IPS-18c (cell line): ENCODE results near the gene WFIKKN1.

Source experiments
- H3K4me3 ChIP-seq: 2 replicates; pipeline ENCODE4 v1.7.0; 2013; ENCODE audit warnings: low read depth, mild to moderate bottlenecking, low read length, moderate library complexity; ENCODE audit not compliant: insufficient read depth
- H3K9me3 ChIP-seq: one replicate; pipeline ENCODE4 v1.6.1; 2013; ENCODE audit warnings: mild to moderate bottlenecking, low read length, moderate library complexity; ENCODE audit not compliant: control insufficient read depth, insufficient read depth

Gene WFIKKN1, protein sequence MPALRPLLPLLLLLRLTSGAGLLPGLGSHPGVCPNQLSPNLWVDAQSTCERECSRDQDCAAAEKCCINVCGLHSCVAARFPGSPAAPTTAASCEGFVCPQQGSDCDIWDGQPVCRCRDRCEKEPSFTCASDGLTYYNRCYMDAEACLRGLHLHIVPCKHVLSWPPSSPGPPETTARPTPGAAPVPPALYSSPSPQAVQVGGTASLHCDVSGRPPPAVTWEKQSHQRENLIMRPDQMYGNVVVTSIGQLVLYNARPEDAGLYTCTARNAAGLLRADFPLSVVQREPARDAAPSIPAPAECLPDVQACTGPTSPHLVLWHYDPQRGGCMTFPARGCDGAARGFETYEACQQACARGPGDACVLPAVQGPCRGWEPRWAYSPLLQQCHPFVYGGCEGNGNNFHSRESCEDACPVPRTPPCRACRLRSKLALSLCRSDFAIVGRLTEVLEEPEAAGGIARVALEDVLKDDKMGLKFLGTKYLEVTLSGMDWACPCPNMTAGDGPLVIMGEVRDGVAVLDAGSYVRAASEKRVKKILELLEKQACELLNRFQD

DNA sequence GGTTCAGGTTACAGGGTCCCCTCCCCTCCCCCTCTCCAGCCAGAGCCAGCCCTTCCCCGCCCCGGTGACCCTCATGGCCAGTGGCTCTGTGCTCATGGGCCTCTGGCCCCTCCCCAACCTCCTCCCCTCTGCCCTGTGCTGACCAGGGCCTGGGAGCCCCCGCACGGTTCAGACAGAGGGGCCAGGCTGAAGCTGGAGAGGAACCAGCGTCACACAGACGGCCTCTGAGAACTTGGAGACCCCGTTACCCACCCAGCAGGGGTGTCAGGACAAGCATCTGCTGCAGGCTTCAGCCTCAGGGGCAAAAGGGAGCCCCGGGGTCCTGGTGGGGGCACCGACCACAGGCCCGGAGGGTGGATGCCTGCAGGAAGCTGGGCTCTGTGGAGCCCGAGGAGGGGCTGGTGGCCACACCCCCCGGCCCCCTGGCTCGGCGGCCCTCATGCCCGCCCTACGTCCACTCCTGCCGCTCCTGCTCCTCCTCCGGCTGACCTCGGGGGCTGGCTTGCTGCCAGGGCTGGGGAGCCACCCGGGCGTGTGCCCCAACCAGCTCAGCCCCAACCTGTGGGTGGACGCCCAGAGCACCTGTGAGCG lies at the start of gene WFIKKN1:
Gene WFIKKN1, plus strand, starts transcription at position 171 of the 591 bp plus-strand sequence. Its CDS starts 269 bp downstream, at position 440.
- Histone ChIP-seq H3K4me3 (peak within 1 kb of the TSS; percentile 48), H3K9me3 (no peaks in the 10 kb centered on the region)

GRCh38 chr16:582218-582613 lies 48.6 kb upstream of the WFIKKN1 start:
- no peak overlapping the region for H3K4me3 ChIP-seq

DNA sequence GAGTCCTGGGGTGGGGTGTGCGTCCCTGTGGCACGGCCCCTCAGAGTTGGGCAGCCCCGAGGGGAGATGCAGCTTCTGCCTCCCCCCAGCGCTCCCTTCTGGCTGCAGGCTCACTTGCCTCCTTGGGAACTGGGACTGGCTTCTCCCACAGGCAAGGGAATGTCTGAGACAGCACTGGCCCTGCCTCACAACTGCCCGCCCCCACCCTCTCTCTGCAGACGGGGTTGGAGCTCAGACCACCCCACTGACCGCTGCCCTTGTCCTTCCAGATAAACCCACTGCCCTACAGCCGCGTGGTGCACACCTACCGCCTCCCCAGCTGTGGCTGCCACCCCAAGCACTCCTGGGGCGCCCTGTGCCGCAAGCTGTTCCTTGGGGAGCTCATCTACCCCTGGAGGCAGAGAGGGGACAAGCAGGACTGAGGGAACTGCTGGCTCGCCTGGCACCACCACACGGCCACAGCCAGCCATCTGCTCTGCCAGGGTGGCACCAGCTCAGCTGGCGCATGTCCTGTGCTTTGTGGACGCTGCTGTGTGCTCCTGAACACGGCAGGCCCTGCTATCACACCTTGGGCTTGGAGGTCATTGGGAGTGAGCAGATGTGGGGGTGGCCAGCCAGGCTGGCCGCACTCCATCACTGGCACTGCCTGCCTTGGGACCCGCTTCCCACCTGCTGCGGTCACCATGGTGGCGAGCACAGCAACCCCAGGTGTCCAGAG lies 48.0 kb upstream of the WFIKKN1 start:
- H3K4me3 ChIP-seq = no peak overlapping the region

More at GRCh38 chr16:582218-582613, 48.6 kb upstream of the WFIKKN1 start:
- no peaks in the 10 kb centered on the region for H3K9me3 ChIP-seq

DNA sequence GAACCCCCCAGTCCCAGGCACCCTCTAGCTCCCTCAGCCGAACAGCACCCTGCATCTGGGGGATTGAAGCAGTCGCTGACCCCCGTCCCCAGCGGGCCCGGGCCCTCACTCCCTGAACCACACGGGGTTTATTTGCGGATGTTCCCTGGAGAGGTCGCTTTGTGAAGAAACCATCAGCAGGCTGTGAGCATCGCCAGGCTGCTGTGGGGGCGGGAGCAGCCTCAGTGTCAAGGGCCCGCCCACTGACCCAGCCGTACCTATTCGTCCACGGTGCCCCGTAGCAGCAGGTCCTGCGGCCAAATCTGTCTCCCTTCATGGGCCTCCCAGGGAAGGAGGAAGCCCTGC lies 47.3 kb upstream of the WFIKKN1 start:
- no peak overlapping the region for H3K4me3 ChIP-seq

More for the DNA sequence above, 48.0 kb upstream of the WFIKKN1 start:
- H3K9me3 ChIP-seq = no peaks in the 10 kb centered on the region

DNA sequence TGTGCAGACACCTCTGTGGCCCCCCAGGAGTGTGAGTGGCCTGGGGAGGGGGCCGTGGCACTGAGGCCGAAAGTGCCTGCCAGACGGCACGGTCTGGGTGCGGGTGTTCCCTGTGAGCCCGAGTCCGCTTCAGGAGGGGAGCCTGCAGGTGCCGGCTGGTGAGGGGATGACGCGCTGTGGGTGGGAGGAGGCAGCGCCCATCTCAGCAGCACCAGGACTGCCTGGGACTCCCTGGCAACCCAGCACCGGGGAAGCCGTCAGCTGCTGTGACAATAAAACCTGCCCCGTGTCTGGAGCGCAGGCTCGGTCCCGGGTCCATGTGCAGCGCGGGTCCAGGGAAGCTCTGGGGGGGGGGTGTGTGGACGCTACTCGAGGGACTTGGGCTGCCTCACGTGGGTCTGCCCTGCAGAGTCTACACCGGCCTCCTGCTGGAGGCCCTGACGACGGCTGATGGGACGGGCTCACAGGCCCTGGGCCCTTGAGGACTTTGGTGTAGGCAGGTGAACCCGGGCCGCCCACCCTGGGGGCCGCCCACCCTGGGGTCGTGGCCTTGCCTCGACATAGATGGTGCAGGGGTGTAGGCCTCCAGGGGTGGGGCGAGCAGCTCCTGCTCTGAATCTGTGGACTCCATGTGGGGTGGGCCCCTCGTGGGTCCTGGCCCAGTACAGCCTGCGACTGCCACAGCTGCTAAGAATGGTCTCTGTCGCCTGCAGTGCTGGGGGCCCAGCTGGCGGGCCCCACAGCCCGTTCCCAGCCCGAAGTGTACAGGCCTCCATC lies 46.8 kb upstream of the WFIKKN1 start:
- H3K4me3 ChIP-seq = no peak overlapping the region

More for the DNA sequence above, 47.3 kb upstream of the WFIKKN1 start:
- H3K9me3 ChIP-seq = no peaks in the 10 kb centered on the region

DNA sequence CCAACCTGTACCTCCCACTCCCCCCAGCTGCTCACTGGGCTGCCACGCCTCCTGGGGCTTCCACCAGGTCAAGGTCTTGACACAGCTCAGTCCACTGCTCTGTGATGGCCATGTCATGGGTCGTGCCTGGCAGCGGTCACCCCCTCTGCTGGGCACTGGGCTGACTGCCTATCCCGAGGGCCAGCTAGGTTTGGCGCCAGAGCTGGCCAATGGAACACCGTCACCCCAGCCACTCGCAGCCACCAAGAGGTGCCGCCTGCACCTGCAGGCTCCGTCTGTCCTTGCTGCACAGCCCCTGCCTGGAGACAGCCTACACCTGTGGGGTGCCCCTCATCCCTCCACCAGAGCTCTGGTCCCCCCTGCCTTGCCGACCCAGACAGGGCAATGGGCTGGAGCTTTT lies 45.4 kb upstream of the WFIKKN1 start:
- H3K9me3 ChIP-seq = no peaks in the 10 kb centered on the region

More for the DNA sequence above, 46.8 kb upstream of the WFIKKN1 start:
- no peaks in the 10 kb centered on the region for H3K9me3 ChIP-seq

GRCh38 chr16:586047-586644 lies 44.6 kb upstream of the WFIKKN1 start:
- Histone ChIP-seq H3K4me3 (no peak overlapping the region), H3K9me3 (no peaks in the 10 kb centered on the region)

More for the DNA sequence above, 45.4 kb upstream of the WFIKKN1 start:
- H3K4me3 ChIP-seq = no peak overlapping the region

DNA sequence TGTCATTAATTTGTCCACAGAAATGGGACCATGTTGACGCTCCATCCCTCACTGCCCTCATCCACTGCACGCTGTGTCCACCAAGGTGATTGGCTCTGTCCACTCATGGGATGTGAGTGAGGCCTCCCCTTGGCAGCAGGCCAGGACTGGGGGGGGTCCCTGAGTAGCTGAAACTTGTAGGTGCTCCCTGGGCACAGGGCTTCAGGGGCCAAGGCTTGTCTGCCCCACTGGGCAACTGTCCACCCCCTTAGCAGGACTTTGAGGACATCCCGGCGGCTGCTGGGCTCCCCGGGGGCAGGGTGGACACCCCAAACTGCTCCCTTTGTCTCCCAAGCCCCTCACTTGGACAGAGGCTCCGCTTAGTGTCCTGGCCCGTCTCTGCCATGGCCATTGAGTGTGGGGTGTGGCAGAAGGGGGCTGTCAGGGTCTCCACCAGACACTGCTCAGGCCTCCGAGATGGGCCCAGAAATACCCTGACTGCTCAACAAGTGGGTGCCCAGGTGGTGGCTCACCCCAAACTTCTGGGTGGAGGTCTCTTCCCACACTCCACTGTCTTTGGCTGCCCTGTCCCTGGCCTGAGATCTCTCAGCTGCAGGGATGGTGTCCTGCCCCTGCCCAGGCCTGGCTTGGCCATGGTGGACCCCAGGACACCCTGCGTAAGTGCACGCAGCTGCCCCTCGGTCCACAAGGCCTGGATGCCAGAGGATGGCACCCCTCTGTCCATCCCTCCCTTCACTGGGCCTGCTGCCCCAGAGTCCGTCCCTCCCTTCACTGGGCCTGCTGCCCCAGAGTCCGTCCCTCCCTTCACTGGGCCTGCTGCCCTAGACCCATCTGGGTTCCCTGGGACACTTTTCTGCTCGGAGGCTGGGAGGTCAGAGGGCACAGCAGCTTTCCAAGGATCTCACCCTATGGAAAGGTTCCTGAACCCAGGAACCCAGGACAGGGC lies 43.9 kb upstream of the WFIKKN1 start:
- H3K9me3 ChIP-seq = no peaks in the 10 kb centered on the region

DNA sequence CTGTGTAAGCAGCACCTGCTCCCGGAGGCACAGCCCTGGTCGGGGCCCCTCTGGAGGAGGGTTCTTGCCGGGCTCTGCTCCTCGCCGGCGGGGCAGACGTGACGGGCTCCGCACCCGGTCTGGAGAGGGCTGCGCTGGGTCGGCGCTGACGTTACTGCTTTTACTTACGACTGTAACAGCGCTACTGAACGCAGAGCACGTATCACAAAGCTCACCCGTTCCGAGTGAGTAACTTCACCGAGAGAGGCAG lies 42.2 kb upstream of the WFIKKN1 start:
- Histone ChIP-seq H3K9me3 (no peaks in the 10 kb centered on the region), H3K4me3 (peak overlapping the region; percentile 100)

More for the DNA sequence above, 43.9 kb upstream of the WFIKKN1 start:
- no peak overlapping the region for H3K4me3 ChIP-seq

DNA sequence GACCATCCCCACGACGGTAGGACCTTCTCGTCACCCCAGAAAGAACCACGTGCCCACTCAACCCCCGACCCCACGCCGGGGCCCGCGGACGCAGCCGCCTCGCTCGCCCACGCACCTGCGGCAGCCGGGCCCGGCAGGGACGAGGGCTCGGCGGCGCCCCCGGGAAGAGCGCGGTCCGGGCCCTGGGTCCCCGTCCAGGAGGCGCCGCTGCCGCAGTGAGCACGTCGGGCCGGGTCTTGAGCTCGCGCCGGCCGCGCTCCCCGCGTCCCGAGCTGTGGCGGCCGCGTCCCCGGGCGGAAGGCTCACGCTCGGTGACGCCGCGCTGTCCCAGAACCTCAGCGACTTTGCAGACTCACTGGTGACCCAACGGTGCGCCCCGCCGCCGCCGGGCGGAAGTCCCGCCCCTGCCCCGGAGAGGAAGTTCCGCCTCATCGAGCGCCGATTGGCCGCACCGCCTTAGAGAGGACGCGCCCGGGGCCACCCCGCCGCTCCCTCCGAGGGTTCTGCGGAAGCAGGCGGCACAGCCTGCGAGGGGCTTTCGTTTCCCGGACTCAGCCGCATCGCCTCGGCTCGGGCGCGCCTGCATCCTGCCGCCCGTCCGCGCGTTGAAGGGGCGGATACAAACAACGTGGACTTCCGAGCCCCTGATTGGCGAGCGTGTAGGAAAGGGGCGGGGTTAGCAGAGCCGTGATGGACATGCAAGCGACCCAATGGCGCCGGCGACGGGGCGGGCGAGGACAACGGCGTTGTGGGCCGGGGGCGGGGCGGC lies 41.7 kb upstream of the WFIKKN1 start:
- no peaks in the 10 kb centered on the region for H3K9me3 ChIP-seq
- H3K4me3 ChIP-seq = peak overlapping the region; percentile 100

DNA sequence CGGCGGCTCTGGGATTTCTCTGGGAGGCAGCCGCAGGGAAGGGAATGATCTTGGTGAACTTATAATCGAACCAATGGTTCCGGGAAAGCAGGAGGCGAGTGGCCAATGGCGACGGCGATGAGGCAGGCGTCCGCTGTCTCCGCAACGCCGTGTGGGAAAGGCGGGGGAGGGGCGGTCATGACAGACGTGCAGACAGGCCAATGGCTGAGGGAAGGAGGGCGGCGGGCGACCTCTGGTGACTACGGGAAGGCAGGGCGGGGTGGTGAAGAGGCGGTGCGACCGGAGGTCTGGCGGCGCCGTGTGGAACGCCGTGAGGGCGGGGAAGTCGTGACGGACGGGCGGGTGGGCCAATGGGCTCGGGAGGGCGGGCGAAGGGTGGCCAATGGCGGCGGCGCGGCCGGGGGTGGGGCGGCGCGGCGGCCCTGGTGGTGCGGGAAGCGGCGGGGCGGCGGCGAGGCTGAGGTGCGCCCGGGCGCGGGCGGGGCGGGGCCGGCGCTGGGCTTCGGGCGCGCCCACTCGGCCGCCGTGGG lies 41.1 kb upstream of the WFIKKN1 start, which contains the start of gene RAB40C:
Gene RAB40C, plus strand, starts transcription at position 409 of the 530 bp plus-strand sequence. CDS start 226 bp downstream, outside the sequence.
- peak within 1 kb of the TSS; percentile 100 for H3K4me3 ChIP-seq
- no peaks in the 10 kb centered on the region for H3K9me3 ChIP-seq

DNA sequence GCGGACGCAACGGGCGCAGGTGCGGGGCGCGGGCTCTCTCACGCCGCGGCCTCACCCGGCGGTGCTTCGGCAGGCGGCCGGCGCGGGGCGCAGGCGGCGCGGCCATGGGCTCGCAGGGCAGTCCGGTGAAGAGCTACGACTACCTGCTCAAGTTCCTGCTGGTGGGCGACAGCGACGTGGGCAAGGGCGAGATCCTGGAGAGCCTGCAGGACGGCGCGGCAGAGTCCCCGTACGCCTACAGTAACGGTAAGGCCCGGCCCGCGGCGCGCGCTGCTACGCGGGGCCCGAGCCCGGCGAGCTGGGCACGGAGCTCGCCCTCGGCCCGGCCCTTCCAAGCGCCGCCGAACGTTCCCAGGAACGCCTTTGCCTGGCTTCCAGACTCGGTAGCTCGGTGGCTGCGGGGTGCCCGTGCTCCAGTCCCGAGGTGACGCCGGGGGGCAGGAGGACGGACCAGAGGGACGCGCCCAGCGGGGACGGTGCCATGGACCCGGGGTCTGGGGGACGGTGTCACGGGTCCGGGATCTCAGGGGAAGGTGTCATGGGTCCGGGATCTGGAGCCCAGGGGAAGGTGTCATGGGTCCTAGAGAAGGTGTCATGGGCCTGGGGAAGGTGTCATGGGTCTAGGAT lies 40.5 kb upstream of the WFIKKN1 start:
- Histone ChIP-seq H3K9me3 (no peaks in the 10 kb centered on the region), H3K4me3 (peak overlapping the region; percentile 81)

DNA sequence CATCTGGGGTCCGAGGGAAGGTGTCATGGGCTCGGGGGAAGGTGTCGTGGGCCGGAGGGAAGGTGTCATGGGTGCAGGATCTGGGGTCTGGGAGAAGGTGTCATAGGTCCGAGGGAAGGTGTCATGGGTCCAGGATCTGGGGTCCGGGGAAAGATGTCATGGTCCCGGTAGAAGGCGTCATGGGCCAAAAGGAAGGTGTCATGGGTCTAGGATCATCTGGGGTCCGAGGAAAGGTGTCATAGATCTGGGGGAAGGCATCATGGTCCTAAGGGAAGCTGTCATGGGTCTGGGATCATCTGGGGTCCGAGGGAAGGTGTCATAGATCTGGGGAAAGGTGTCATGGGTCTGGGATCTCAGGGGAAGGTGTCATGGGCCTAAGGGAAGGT lies 40.0 kb upstream of the WFIKKN1 start:
- H3K4me3 ChIP-seq = peak overlapping the region; percentile 81

DNA sequence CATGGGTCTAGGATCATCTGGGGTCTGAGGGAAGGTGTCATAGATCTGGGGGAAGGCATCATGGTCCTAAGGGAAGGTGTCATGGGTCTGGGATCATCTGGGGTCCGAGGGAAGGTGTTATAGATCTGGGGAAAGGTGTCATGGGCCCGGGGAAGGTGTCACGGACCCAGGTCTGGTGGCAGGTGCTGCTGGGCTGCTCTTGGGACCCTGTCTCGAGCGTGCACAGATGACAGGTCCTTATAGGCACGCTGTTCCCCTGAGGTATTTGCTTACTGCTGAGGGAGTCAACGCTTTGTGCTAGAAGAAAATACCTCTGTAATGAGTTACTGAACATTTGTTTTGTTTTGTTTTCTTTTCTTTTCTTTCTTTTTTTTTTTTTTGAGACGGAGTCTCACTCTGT lies 39.6 kb upstream of the WFIKKN1 start:
- Histone ChIP-seq H3K4me3 (no peak overlapping the region), H3K9me3 (no peaks in the 10 kb centered on the region)

More for the DNA sequence above, 40.0 kb upstream of the WFIKKN1 start:
- no peaks in the 10 kb centered on the region for H3K9me3 ChIP-seq
